ENCODE results near the gene RHOG.

RHOG gene

DNA sequence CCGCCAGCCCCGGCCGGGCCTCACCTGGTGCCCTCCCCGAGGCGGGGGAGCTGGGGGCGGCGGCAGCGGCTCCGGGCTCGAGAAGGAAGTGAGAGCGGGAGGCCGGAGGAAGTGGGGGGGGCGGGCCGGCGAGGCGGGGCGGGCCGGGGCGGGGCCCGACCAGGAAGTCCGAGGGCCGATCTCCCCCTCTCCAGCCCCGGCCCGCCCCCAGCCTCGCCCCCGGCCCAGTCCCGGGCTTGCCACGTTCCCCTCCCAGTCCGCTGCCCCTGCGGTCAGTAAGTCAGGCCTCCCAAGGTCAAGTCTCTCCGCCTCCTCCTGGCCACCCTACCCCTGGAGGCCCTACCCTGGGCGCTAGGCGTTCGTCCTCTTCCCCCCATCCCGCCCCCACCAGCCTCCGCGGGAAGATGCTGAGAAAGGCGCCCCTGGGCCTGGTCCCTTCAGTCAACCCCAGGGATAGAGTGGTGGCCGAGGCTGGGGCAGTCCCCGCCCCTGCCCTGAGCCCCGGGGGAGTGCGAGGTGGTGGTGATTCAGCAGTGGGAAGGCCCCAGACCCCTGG is at the start of gene RHOG:
TSS of gene RHOG (minus strand) at position 90 of the 556 bp plus-strand sequence. CDS start 12,821 bp downstream, outside the sequence.
- DNase-seq (ENCODE audit: low read depth): no peak

DNA sequence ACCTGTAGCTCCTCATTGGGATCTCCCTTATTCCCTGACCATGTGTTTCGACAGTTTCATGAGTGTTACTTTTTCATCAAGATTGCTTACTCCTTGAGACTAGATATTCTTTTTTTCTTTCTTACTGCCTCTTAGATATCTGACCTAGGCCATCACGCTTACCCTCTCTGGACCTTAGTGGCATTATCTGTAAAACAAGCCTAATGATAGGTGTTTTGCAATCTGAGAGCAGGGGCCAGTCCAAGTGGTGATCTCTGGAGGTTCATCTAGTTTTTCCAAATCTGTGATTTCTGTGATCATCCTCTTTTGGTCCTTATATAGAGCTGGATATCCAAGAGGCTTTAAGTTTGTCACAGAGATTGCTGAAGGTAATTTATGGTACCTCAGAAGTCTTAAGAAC is 49.3 kb upstream of the RHOG start:
- no peak overlapping the region for H3K4me3 ChIP-seq (ENCODE audit: low read length)
- TF ChIP-seq, protein P1, sequence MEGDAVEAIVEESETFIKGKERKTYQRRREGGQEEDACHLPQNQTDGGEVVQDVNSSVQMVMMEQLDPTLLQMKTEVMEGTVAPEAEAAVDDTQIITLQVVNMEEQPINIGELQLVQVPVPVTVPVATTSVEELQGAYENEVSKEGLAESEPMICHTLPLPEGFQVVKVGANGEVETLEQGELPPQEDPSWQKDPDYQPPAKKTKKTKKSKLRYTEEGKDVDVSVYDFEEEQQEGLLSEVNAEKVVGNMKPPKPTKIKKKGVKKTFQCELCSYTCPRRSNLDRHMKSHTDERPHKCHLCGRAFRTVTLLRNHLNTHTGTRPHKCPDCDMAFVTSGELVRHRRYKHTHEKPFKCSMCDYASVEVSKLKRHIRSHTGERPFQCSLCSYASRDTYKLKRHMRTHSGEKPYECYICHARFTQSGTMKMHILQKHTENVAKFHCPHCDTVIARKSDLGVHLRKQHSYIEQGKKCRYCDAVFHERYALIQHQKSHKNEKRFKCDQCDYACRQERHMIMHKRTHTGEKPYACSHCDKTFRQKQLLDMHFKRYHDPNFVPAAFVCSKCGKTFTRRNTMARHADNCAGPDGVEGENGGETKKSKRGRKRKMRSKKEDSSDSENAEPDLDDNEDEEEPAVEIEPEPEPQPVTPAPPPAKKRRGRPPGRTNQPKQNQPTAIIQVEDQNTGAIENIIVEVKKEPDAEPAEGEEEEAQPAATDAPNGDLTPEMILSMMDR (conservative IDR thresholded peaks at IDR 0.05; ENCODE audit: low read depth, low read length): no peak
- no peak for DNase-seq (ENCODE audit: low read depth)

More for the DNA sequence above, at the start of gene RHOG:
- peak within 1 kb of the TSS; percentile 74 for H3K4me3 ChIP-seq (ENCODE audit: low read length)
- TF ChIP-seq, protein P1 (conservative IDR thresholded peaks at IDR 0.05; ENCODE audit: low read depth, low read length): no peak

DNA sequence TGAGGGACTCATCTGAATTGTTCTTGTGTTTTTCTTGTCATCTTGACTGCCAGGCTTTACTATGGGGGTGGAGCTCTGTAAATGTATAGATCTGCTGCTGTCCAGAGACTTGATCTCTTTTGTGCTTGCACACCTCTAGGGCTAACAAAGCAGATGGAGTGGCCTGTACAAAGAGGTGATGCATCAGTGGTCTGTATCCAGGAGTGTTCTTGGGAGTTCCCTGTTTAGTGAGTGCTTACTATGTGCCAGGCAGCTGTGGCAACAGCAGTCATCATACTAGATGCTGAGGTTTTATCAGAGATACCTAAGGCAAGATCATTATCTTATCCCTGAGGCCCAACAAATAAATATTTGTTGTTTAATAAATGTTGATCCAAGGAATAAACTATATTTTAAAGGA is 48.1 kb upstream of the RHOG start:
- no peak for DNase-seq (ENCODE audit: low read depth)
- TF ChIP-seq, protein P1 (conservative IDR thresholded peaks at IDR 0.05; ENCODE audit: low read depth, low read length): no peak
- H3K4me3 ChIP-seq (ENCODE audit: low read length): no peak overlapping the region

DNA sequence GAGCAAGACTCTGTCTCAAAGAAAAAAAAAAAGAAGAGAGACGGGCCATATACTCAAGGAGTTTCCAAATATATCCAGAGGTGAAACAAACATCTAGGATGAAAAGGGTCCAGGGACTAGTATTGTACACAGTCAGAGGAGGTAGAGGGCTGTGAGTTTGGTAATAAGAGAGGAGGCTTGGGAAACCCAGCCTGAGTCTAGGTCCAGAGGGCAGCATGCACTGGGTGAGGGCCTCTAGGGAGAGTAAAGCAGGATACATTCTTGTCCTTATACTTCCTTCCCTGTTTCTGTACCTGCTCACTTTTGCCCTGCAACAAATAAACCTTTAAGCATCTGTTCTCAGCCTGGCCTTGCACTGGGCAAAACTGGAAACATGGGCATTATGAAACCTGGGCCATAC is 46.2 kb upstream of the RHOG start:
- TF ChIP-seq, protein P1 (conservative IDR thresholded peaks at IDR 0.05; ENCODE audit: low read depth, low read length): no peak
- no peak overlapping the region for H3K4me3 ChIP-seq (ENCODE audit: low read length)
- no peak for DNase-seq (ENCODE audit: low read depth)

DNA sequence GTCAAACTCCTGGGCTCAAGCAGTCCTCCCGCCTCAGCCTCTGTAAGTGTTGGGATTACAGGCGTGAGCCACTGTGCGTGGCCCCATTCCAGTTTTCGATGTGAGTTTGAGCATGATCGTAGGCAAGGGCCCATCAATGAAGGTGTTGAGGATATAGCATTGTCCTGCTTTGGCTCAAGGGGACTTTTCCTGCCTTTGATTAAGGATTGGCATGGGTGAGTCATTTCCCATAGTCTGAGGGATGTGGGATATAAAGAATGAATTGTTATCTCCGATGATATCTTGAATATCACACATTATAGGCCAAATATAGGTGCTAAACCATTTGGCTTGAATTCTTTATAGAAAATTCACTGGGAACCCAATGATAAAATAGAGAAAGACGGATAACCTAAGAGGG is 45.1 kb upstream of the RHOG start:
- H3K4me3 ChIP-seq (ENCODE audit: low read length): no peak overlapping the region
- TF ChIP-seq, protein P1 (conservative IDR thresholded peaks at IDR 0.05; ENCODE audit: low read depth, low read length): no peak
- no peak for DNase-seq (ENCODE audit: low read depth)

DNA sequence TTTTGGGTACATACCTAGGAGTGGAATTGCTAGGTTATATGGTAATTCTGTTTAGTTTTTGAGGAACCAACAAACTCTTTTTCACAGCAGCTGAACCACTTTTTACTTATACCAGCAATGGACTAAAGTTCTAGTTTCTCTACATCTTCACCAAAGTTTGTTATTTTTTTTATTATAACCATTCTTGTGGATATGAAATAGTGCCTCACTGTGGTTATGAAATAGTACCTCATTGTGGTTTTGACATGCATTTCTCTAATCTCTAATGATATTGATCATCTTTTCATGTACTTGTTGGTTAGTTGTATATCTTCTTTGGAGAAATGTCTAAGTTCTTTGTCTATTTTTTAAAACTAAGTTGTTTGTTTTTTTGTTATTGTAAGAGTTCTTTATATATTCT is 41.9 kb upstream of the RHOG start:
- TF ChIP-seq, protein P1 (conservative IDR thresholded peaks at IDR 0.05; ENCODE audit: low read depth, low read length): no peak

DNA sequence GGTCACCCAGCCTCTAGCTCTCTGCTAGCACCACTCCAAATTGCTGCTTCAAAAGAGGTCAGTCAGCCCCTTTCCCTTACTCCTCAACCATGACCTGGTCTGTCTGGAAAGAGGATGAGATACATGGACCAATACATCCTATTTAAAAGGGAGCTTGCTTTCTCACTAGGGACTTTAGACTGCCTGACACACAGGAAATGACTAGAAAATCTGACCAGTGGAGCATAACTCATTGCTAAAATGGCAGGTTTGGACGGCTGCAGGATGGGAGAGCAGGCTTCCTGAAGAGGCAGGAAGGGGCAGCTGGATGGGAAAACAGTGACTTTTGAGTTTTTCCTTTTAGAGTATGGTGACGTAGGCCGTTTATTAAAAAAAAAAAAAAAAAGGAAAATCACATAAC is 40.0 kb upstream of the RHOG start:
- TF ChIP-seq, protein P1 (conservative IDR thresholded peaks at IDR 0.05; ENCODE audit: low read depth, low read length): no peak
- H3K4me3 ChIP-seq (ENCODE audit: low read length): no peak overlapping the region
- DNase-seq (ENCODE audit: low read depth): no peak

More for the DNA sequence above, 41.9 kb upstream of the RHOG start:
- H3K4me3 ChIP-seq (ENCODE audit: low read length): no peak overlapping the region
- DNase-seq (ENCODE audit: low read depth): no peak
